Esophagus mucosa (tissue), 1 donor: ENCODE data around the gene DYNLT4. TPM values are rescaled to one million over a fixed set of nuclear protein-coding genes. Genes with fewer than 3 reads are reported as not detected.
"Not testable (repeated sequence)": the region's sequence is repeated elsewhere in the genome, so short reads cannot be mapped to it uniquely, and the experiment has no call there.

ENCODE experiments used
- ATAC-seq: fragments of 200-7000 bp; cut with Tn5 transposase; one replicate; pipeline ENCODE4 v1.9.1; 2020
- total RNA-seq: library from RNA; stranded (reverse); gene quantifications from one replicate; pipeline ENCODE4 v1.2.4, GENCODE V29; 2023
- donor health status: DM: yes; HTN: yes; CAD: no.

The DYNLT4 gene
- total RNA-seq: not detected

GRCh38 chr1:44806704-44807363 lies at the start of gene DYNLT4:
DYNLT4 (minus strand) TSS chr1:44807351; CDS start chr1:44806668, 683 bp downstream.
- no peak for ATAC-seq

- ATAC-seq: peak; percentile 92
Measured at GRCh38 chr1:44855742-44856141, 48.6 kb upstream of the DYNLT4 start.

GRCh38 chr1:44854970-44855369 lies 47.8 kb upstream of the DYNLT4 start:
- no peak for ATAC-seq

- ATAC-seq: no peak
Measured at GRCh38 chr1:44853201-44853600, 46.0 kb upstream of the DYNLT4 start.

DNA sequence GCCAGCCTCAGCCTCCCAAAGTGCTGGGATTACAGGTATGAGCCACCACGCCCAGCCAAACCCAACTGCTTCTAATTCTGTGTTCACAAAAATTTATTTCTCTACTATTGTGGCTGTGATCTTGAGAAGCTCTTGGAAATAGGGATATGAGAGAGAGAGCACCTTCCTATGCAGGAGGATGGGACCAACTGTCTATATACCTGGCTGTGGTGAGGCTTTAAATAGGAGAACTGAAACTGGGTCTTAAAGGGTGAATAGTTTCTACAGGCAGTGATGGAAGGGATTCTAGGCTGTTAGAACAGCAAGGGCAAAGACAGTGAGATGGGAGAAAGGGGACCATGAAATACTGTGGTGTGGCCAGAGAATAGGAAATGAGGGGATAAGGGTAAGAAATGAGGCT lies 44.2 kb upstream of the DYNLT4 start:
- ATAC-seq: no peak

GRCh38 chr1:44849575-44850132 lies 42.5 kb upstream of the DYNLT4 start:
- ATAC-seq: no peak

DNA sequence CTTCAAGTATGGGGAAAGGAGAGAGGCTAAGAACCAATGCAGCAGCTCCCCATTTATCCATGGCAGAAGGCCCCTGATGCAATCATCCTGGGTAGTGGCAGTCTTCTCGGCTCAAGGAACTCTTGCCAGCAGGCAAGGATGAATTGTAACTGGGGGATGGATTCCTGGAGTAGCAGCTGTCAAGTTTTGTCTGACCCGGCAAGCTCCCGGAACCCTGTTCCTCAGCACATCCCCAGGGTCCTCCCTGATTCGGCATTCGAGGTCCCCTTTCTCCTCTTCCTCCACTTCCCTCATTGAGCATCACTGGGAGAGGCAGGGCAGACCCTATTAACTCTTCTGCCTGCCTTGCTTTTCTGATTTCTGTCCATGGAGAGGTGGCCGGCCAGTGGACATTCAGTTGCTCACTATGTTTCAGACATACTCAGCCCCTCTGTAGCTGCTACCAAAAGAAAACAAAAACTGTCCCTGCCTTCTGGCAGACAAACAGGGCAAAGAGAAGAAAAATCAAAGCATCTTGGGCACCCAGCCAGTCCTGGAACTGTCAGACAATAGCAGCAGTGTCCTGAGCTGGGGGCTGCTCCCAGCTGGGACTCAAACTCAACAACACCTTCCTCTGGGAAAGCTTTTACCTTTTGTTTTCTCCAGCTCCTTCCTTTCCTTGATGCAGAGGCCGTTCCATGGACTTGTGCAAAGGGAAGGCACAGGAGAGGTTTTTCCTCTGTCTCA lies 41.5 kb upstream of the DYNLT4 start:
- ATAC-seq: no peak

- ATAC-seq: no peak
Measured at GRCh38 chr1:44847845-44848244, 40.7 kb upstream of the DYNLT4 start.

DNA sequence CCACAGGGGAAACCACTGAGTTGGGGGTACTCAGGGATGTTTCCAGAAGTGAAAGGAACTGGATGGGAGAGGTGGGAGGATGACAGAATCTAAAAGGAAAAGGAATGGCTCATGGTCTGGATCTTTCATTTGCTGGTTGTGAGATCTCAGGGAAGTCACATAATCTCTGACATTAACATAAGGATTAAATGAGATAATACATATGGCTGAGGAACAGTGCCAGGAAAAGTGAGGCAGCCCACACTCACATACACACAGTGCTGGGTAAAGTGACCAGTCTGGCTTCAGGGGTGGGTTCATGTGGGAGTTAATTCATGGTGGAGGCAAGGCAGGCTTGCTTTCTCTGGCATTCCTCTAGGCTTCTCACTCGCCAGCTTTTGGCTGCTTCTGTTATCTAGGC lies 39.8 kb upstream of the DYNLT4 start:
- ATAC-seq: no peak

GRCh38 chr1:44842862-44843655 lies 35.9 kb upstream of the DYNLT4 start, which contains the start of gene PTCH2:
PTCH2 (minus strand) TSS chr1:44843253; CDS start chr1:44842932, 321 bp downstream.
- peak; percentile 53 for ATAC-seq

- ATAC-seq: peak; percentile 40
Measured at GRCh38 chr1:44842486-44842861, 35.3 kb upstream of the DYNLT4 start.

- ATAC-seq: no peak
Measured at GRCh38 chr1:44839576-44839975, 32.4 kb upstream of the DYNLT4 start.

- ATAC-seq: not testable (repeated sequence)
Measured at GRCh38 chr1:44838294-44838693, 31.1 kb upstream of the DYNLT4 start.

DNA sequence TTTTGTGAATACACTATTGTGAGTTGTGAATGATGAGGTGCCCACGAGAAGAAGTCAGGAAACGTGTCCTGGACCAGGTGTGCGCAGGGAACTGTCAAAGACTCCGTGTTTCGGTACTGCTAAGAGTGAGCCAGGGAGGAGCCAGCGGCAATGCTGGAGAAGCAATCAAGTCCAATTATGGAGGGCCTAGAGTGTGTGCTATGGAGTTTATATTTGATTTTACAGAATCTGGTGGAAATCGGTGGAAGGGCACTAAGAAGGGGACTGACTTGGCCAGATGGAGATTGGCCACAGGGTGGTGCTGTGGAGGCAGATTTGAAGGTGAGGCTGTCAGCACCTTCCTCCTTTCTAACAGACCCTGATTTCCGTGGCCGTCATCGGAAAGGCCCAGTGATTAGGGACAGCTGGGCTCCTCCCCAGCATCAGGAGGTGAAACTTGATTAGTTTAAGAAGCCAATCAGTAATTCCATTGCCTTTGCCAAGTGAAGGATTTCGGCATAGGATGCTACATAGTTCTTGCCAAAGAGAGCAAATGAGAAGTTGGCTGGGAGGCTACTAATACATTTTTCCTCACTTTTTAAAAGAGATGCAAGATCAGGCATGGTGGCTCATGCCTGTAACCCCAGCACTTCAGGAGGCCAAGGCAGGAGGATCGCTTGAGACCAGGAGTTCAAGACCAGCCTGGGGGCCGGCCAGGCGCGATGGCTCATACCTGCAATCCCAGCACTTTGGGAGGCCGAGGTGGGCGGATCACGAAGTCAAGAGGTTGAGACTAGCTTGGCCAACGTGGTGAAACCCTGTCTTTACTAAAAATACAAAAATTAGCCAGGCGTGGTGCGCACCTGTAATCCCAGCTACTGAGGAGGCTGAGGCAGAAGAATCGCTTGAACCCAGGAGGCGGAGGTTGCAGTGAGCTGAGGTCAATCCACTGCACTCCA lies 28.9 kb upstream of the DYNLT4 start:
- peak; percentile 75 for ATAC-seq

DNA sequence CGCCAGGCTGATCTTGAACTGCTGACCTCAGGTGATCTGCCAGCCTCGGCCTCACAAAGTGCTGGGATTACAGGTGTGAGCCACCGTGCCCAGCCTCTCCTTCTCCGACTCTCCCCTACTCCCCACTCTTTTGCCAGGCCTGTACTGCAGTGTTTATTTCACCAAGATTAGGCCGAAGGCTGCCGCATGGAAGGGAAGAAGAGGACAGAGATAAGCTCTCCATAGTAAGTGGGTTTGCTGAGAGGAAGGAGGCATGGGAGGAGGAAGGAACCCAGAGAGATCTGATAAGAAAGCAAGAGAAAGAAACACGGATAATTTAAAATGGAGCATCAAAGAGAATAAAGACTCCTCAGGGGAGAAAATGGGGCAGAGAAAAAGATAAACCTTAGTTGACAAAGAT lies 27.2 kb upstream of the DYNLT4 start:
- no peak for ATAC-seq

DNA sequence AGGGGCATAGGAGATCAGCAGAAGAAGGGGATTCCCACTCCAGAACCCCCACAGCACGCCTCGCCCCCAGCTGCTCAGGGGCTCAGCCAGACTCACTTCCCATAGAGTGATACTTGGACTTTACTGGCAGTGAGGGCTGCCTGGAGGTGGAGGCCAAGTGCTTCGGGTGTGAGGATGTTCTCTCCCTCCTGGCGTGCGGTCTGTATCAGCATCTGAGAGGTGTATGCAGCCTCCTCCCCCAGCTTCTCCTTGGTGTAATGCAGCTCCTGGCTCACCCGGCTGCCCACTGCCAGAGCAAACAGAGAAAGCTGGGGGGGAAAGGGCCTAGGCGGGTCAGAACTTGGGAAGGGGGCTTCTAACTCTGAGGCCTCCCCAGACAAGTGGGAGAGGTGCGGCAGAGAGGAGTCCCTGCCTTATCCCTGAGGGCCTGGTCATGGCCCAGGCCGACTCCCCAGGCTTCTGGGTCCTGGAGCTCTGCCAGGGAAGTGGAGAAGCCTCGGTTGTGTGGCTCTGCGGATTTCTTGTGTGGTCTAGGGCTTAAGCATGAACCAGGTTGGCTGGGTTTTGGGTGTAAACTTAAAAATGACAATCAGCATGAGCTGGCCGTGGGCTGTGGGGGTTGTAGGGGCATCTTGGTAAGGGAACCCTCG lies 25.0 kb upstream of the DYNLT4 start:
- ATAC-seq: no peak

DNA sequence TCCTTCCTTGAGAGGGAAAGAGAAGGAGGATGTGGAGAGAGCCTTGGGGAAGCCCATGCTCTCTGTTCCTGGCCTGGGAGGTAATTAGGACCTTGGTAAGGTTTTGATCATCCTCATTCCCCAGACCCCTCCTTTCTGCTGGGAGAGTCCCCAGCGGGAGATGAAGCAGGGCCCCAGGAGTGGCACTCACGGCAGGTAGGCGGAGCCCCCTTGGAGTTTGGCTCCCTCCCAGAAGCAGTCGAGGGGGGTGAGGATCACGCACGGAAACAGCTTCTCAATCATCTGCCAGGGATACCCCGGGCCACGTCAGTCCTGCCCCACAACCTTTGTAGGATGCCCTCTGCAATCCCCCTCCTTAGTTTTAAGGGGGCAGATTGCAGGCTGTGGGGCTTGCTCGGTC lies 24.4 kb upstream of the DYNLT4 start:
- ATAC-seq: no peak

- ATAC-seq: no peak
Measured at GRCh38 chr1:44830900-44831304, 23.8 kb upstream of the DYNLT4 start.

DNA sequence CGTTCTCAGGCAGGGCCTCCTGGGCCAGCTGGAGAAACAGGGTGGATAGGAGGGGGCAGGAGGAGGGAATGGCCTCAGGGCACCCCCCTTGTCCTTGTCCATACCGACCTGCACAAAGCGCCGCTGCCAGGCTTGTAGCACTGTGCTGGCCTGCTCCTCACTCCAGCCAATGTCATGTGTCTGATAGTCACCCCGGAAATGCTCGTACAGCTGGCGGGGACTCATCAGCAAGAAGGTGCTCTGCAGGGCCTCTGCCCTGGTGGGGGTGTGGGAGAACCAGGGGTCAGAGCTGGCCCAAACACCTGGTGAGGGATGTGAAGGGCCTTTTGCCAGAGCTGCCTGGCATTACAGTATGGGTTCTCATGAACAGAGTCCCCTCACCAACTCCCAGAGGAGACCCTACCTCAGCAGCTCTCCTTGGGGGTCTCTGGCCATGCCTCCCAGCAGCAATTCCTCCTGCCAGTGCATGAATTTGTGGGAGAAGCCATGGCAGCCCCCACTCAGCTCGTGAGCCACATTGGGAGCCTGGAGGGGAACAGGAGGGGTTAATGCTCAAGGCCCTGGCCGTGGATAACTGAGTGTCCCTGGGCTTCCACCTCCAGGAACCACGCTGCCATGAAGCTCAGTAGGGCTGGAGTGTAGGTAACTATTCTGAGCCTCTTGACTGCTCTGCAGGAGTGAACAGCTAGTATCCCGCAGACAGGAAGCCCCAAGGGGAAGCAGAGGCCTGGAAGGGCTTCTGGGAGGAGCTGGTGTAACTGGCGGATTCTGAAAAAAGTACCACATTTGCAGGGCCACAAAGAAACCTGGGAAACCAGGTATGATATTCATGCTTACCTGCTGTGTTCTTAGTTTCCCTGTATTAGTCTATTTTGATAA lies 22.6 kb upstream of the DYNLT4 start:
- no peak for ATAC-seq

DNA sequence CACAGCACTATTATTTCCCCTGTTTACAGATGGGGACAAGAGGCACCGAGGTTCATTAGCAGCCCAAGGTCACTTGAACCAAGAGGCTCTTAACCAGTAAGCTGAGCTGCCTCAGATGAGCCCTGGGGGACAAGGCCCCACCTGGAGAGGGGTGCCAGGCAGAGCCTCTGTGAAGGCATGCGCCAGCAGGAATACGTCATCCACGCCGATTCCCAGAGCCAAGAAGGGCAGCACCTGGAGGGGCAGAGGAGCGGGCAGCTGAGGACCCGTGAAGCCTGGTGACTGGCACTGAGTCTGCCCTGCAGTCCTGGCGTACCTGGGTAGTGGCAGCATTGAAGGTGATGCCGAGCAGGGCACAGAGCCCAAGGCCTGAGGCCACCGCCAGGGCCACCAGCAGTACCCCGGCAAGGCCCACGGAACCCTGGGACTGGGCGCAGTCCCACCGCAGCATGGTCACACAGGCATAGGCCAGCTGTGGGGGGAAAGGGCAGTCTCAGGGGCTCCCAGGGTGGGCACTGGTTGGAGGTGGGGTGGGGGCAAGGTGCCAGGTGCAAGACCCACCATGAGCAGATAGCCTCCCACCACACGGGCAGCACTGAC lies 21.8 kb upstream of the DYNLT4 start:
- ATAC-seq: no peak
